RPMI8226 (cell line): ENCODE results near the gene HOTAIR.

Experiments
- DNase-seq: peaks from one replicate; pipeline ENCODE4 v3.0.0-alpha.2; 2015

Gene HOTAIR

DNA sequence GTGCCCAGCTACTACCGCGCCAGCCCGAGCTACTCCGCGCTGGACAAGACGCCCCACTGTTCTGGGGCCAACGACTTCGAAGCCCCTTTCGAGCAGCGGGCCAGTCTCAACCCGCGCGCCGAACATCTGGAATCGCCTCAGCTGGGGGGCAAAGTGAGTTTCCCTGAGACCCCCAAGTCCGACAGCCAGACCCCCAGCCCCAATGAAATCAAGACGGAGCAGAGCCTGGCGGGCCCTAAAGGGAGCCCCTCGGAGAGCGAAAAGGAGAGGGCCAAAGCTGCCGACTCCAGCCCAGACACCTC, 10.9 kb upstream of the HOTAIR start:
- no peak for DNase-seq

DNA sequence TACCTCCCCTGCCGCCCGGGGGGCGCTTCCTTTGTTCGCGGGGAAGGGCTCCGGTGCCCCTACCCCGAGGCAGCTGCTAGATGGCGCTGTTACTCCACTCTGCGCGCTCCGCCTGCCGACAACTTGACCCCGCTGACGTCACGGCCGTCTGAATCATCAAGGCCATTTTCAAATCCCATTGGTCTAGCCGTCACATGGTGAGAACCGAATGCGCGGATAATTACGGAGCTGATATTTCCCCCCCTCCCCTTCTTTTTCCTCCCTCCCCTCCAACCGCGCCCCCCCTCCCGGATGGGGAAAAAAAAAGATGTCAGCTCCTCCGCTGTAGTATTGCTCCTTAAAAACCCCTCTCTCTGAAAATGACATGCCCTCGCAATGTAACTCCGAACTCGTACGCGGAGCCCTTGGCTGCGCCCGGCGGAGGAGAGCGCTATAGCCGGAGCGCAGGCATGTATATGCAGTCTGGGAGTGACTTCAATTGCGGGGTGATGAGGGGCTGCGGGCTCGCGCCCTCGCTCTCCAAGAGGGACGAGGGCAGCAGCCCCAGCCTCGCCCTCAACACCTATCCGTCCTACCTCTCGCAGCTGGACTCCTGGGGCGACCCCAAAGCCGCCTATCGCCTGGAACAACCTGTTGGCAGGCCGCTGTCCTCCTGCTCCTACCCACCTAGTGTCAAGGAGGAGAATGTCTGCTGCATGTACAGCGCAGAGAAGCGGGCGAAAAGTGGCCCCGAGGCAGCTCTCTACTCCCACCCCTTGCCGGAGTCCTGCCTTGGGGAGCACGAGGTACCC, 10.3 kb upstream of the HOTAIR start, which contains the start of gene HOXC10:
HOXC10 (plus strand) TSS at position 246 of the 791 bp plus-strand sequence; CDS start at position 360, 114 bp downstream.
- DNase-seq: peak; percentile 83

DNA sequence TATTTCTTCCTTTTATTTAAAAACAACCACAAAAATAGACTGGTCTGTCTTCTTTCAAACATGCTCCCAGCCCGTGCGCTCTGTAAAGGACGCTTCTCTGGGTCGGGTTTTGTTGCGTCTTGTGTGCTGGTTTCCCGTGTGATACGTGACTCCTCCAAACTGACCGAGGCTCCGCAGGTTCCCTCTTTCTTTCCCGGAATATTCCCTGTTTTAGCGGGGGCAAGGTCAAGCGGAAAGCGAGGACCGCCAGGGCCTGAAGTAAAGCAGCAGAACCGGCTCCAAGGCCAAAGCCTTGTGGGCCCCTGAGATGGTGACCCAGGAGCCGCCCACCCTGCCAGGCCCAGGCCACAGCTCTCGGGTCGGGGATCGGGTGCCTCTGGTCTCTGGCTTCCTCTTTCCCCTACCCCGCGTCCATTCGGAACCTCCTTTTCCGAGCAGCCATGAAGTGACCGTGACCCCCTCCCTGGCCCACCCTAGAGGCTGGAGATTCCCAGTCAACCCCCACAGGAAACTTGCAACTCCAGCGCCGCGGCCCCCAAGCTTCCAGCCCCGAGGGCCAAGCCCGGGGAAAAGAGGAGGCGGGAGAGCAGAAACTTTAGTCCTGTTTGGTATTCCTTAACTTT, 9.3 kb upstream of the HOTAIR start:
- no peak for DNase-seq

DNA sequence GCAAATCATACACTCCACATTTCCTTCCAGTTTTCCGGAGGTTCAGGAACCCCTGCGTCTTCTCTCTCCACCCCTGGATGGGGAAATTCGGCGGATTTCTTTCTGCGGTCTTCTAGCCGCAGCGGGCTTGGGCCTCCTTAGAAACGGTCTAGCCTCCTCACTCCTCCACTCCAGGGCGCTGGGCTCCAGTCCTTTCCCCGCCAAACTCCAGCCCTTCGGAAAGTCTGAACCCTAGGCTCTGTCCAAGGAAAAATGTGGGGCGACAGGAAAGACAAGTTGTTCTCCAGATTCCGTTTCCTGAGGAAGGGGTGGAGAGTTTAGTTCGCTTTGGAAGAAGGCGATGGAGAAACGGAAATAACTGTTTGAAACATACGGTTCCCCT, 8.8 kb upstream of the HOTAIR start:
- no peak for DNase-seq

DNA sequence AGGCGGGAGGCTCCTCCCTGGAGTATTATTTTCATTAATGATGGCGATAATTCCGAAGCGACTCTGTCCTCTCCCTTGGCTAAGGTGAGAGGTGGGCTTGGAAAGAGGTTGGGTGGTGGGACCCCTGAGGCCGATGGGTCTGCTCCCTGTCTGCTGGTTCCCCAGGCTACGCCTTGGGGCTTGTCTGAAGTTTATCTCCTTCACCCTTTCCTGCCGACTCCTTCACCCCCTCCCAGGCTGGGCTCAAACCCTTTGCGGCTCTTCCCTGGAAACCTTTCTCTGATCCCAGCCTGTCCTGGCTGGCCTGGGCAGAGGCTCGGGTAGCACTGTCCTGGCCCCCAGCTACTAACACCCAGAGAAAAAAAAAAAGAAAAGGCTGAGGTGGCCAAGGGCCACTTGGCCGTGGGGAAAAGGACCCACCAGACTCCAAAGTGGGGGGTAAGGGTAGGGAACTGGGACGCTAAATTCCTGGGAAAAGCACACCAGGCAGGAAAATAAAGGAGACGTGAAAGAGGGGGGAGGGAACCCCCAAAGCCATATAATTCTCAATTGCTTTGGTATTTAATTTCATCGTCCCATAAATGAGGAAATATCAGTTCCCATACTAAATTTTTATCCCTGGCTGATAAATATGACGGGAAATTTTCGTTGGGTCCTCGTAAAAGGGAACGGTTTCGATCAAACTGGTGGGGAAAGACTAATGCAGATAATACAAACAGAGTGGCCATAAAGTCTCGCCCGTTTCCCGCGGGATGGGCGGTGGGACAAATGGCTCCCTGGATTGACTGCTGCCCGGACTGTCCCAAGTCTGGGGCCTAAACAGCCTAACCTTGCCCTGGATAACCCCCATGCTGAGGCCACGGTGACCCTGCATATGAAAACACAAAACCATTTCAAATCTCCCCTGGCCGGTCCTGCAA, 8.2 kb upstream of the HOTAIR start:
- DNase-seq: no peak

DNA sequence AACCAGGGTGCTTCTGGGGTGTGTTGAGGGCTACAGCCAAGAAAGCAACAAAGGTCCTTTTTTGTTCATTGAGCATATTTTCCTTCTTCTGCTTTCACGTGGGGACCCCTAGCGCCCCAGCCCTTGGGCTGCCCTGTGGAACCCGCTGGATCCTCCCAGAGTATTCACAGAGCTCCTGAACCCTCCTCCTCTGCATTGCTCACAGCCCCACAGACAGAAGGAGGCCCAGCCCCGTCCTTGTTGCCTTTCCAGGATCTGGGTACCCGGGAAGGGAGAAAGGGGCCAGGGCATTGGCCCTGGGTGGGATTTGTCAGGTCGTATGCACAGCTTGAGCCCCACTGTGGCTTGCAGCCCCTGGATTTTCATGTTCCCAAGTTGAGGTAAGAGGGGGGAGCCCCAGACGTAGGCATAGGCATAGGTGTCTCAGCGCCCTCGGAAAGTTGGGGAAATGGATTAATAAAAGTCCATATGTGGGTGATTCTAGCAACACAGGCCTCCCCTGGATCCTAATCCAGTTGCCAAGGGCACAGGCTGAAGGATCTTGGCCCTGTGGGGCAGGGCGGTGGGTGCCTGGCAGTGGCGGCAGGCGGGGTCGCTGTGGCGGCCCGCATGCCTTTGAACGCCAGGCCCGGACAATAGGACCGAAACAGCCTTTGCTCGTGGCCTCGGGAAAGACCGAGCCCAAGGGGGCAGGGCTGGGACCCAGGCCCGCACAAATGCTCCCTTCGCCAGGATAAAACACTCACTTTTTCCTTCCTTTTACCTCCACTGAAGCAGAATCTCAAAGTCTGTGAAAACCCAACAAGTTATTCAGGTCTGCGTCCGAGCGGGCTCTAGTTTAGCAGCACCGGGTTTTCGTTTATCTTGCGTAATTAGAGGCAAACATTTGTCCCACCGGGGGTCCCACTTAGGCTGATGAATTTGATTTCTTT, 7.1 kb upstream of the HOTAIR start:
- DNase-seq: no peak

DNA sequence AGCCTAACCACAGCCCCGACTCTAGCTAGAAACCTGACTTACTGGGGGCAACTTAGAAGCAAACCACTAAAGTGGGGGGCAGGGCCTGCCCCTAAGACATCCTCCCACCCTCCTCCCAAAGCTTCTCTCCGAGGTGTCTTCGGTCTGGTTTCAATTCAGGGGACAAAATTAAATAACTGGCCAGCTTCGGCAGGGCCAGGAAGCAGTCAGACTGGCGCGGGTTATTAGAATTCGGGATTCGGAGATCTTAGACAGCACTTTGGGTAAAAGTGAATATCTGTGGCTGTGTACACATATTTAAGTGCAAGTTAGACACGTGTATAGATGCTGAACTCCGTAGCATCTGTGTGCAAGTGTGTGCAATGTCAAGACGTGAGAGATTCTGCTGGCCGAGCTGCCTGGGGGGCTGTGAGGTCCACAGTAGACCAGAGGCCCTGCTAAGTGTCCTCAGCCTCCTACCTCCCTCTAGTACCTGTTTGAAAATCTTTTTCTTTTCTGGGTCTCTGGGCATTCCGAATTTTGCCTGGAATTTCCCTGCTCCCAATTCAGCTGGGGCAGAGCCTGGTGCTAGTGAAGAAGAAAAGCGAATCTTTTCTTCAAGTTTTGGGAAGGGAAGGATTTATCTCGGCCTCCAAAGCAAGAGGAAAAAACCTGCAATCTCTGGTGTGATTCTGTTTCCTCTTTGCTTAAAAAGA, 6.2 kb upstream of the HOTAIR start:
- no peak for DNase-seq

DNA sequence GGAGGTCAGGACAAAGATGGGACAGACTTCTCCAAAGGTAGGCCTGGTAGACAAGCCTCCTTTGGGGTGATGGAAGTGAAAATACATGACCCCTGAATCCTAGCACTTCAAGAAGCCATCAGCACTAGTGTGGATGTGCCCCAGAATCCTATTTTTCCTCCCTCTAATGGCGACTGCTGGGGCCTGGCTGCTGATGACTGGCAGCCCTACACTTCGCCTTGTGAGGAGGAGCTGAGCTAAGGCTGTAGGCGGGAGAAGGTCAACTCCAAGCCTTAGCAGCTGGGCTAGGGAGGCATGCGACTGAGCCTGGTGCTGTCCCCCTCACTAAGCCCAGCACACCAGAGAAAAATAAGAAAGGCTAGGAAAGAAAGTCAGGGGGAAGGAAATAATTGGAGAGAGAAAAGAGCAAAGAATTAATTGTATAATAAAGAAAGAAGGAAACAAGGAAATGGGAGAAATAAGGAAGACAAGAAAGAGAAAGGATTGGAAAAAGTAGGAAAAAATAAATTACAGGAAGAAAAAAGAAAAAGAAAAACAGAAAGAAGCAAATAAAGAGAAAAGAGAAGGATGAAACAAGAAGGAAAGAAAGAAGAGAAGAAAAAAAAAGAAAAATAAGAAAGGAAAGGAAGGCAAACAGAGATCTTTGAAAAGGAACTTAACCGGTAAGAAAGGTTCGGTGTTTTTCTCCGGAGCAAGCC, 5.5 kb upstream of the HOTAIR start:
- DNase-seq: no peak

DNA sequence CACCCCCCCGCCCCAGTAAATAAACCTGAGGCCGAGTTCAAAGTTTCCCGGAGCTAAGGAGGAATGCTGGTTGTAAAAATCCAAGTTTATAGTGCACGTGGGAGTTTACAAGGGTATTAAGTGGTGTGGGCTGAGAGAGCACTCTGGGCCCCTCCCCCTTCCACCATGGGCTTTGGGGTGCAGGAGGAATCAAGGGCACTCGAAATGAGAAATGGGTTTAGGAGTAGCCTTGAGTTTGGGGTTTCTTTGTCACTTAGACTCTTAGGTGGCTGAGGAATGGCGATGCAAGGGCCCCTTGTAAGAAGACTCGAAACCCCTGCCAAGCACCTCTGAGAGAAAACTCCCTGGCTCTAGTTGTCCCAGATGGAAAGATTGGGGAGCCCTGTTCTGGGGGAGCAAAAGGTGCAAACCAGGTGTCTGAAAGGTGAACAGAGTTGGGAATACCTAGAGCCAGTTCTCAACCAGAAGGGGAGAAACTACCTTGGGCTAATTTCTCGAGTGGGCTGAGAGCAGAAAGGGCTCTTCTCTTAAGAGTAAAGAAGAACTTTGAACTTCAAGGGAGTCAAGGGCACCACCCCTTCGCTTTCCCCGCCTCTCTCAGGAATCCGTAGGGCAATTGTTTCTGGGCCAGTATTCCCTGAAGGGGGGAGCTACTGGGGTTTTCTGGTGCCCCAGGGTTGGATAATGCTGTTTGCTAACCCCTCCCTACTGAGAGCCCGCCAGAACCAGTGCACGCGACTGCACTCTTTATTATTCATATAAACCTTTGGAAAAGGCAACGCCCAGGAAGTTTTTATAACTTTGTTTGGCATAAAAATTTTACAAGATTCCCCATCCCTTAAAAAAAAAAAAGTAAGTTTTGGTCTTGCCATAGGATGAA, 4.0 kb upstream of the HOTAIR start:
- DNase-seq: no peak

DNA sequence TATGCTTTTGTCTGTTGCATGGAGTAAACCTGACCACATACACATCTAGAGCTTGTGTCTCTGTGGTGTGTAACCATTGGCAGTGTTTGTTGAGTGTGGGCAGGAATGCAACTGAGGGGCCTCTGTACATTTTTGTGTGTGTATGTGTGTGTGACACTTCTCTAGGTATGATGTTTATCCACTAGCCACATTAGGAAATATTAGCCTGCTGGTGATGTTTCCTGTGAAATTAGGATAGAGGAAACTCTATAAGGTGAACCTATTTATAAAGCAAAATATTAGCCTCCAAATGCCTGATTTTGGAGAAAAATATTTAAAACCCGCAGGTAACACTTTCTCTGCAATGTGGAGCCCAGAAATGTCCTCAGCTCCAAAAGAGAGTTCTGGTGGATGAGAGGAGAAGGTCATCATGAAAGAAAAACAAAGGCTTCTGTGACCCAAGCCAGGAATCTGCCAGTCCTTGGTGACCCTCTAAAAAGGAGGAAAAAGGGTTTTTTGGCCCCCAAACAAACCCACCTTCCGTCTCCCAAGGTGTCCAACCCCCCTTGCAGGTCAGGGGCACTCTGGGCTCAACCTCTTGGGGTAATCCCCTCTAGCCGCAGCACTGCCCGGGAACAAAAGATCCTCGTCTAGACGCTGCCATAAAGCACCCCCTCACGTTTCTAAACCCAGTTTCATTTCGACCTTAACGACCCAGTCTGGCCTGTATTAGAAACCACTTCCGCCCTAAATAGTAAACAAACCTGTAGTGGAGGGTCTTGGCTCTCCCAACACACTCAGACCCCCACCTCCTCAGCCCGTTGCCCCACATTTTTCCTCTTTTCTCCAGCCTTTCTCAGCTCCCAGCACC, 3.1 kb upstream of the HOTAIR start:
- no peak for DNase-seq

DNA sequence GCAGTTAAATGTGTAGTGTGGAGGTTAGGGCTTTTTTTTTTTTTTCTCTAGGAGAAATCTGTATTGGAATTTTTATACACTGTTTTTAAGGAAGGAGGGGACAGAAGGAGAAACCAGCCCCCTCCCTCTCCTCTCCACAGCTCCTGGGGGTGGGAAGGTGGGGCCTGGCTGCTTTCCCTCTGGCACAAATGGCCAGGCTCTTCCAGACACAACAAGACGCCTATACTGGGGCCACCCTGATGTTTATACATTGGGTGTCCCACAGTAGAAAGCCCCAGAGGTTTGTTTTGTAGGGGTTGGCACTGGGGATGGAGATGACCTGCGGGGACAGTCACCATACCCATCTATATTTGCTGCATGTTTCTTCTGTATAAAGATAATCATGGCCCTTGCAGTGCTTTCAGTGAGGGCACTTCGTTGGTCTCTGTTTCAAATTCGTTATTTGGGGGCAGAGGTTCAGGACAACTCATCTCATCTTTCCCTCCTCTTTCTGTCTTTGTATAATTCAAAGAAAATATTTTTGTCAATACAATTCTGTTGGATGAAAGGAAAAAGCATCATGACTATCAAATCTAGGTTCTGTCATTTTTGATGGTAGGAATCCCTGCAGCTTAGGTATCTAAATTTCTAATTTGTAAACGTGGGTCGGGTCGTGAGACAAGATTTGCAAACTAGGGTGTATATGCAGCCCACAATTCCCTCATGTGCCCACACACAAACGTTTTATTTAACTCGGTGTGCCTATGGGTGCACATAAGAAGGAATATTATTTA, 2.3 kb upstream of the HOTAIR start:
- no peak for DNase-seq

DNA sequence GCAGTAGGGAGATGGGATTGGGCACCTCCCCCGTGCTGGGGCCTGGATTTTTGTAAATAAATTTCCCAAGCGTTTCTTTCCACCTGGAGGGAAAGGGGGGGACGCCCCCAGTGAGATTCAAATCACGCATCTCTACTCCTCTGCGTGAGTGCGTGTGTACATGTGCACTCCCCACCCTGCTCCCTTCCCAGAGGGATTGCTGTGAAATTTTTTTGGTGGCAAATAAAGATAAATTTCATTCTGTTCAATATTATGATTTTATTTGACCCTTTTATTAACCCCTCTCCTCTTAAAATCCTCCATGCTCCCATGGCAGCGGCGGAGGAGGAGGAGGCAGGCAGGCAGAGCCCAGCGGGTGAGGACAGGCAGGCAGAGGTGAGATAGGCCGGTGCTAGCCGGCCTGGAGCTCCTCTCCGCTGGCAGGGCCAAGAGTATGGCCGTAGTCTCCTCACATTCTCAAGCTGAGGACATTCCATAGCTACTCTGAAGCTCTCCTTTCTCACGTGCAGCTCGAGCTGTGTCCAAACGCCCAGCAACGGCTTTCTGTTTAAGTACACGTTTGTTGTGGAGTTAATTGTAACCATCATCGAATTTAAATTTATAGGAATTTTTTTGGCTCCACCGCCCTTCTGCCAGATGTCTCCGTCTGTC, 1.5 kb upstream of the HOTAIR start:
- no peak for DNase-seq

DNA sequence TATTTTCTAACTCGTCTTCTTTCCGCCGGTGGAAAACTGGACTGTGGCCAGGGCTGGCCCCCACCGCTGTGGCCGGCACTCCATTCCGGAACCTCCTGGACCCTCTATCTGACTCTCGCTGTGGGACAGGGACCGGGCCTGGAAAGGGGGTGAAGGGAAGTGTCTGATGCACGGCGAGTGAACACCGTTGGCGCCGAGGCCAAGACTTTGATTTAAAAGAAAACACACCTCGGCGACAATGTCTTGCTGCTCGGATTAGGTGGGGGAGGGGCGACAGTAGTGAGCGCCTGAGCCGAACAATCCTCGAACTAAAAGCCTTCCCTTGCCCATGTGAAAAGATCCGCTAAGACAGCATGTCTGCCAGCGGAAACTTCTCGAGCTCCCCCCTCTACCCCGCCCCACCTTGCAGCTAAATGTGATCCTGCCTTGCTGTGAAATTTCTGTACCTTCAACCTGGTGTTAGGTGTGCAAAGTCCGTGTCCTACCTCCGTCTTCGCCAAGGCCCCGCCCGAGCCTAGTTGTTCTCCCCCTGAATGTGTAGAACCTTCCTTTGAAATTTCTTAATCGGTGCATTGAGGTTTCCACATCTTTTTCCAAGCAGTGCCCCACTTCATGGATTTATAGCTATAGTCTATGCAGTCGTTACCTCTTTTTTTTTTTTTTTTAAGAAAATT, 862 bp upstream of the HOTAIR start:
- no peak for DNase-seq

DNA sequence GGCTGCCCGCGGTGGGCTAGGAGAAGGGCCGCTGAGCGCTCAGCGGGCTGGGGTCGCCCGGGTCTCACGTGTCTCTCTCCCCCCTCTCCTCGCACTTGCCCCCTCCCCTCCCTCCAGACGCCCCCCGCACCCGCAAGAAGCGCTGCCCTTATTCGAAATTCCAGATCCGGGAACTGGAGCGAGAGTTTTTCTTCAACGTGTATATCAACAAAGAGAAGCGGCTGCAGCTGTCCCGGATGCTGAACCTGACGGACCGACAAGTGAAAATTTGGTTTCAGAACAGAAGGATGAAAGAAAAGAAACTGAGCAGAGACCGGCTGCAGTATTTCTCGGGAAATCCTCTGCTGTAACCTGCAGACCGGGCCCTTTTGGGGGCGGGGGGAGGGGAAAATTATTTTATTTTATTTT, 314 bp upstream of the HOTAIR start:
- DNase-seq: no peak

DNA sequence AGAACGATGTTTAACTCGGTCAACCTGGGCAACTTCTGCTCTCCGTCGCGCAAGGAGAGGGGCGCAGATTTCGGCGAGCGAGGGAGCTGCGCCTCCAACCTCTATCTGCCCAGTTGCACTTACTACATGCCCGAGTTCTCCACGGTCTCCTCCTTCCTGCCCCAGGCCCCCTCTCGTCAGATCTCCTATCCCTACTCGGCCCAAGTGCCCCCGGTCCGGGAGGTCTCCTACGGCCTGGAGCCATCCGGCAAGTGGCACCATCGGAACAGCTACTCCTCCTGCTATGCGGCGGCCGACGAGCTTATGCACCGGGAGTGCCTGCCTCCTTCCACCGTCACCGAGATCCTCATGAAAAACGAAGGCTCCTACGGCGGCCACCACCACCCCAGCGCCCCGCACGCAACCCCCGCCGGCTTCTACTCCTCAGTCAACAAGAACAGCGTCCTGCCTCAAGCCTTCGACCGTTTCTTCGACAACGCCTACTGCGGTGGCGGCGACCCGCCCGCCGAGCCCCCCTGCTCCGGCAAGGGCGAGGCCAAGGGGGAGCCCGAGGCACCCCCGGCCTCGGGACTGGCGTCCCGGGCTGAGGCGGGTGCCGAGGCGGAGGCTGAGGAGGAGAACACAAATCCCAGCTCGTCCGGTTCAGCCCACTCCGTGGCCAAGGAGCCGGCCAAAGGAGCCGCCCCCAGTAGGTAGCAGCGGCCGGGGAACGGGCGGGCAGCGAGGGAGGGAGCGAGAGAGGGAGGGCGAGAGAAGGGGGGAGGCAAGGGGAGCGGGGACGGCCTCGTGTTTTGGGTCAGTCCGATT, 1.3 kb downstream of the HOTAIR start:
- DNase-seq: no peak

DNA sequence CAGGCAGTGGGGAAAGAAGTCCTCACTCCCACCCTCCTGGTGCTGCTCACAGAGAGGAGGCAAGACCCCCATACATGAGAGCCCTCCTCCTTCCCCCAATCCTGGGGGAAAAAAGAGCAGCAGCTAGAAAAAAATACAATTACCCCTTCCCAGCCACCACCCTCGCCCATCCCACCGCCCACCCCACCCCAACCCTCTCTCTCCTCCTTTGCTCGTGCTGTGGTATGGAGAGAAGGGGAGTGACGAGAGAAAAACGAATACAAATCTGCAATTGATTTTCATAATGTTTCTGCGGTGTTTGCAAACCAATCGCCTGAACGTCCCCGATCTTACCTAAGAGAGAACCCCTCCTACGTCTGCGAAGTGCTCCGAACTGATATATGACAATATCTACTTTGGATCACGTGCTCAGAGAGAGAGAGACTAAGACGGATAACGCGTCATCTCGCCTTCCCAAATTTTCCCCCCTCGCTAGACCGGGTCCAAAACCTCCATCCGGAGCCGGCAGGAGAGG, 2.0 kb downstream of the HOTAIR start, which contains the start of gene HOXC11:
HOXC11 (plus strand) TSS at position 405 of the 514 bp plus-strand sequence. CDS start 116 bp downstream, outside the sequence.
- no peak for DNase-seq
